Trophoblast cell (in vitro differentiated cells and primary cell): ENCODE measurements around the gene NXPH3.

Source experiments
- DNase-seq, 2 donors: peaks; one replicate each; pipeline ENCODE4 v3.0.0-alpha.2; 2016
- H2AFZ ChIP-seq: 2 replicates; pipeline ENCODE4 v1.6.1; 2013; ENCODE audit warnings: low read length, moderate library complexity, mild to moderate bottlenecking; ENCODE audit not compliant: insufficient read depth, poor library complexity
- H2AK5ac ChIP-seq: 2 replicates; pipeline ENCODE4 v1.6.1; 2013; ENCODE audit warnings: mild to moderate bottlenecking, low read length
- H2BK120ac ChIP-seq: 2 replicates; pipeline ENCODE4 v1.6.1; 2013; ENCODE audit warnings: low read length, mild to moderate bottlenecking, moderate library complexity; ENCODE audit not compliant: insufficient read depth, poor library complexity
- H2BK12ac ChIP-seq: 2 replicates; pipeline ENCODE4 v1.6.1; 2013; ENCODE audit warnings: mild to moderate bottlenecking, low read length, moderate library complexity
- H2BK5ac ChIP-seq: 2 replicates; pipeline ENCODE4 v1.6.1; 2013; ENCODE audit warnings: low read length, low read depth, moderate library complexity, mild to moderate bottlenecking; ENCODE audit not compliant: poor library complexity
- H3K14ac ChIP-seq: 2 replicates; pipeline ENCODE4 v1.6.1; 2013; ENCODE audit warnings: mild to moderate bottlenecking, low read length
- H3K18ac ChIP-seq: 2 replicates; pipeline ENCODE4 v1.6.1; 2013; ENCODE audit warnings: mild to moderate bottlenecking, low read length
- H3K23ac ChIP-seq: 2 replicates; pipeline ENCODE4 v1.6.1; 2013; ENCODE audit warnings: low read length
- H3K27ac ChIP-seq: 2 replicates; pipeline ENCODE4 v1.5.1; 2013; ENCODE audit warnings: low read depth, mild to moderate bottlenecking, inconsistent platforms, low read length, moderate library complexity
- H3K27me3 ChIP-seq: 2 replicates; pipeline ENCODE4 v1.6.1; 2013; ENCODE audit warnings: inconsistent platforms, mild to moderate bottlenecking, low read length, moderate library complexity; ENCODE audit not compliant: insufficient read depth
- H3K36me3 ChIP-seq, 2 experiments: 1 replicate in 1 of 2; 2 replicates in 1 of 2; pipeline ENCODE4 v1.6.1; 2013; ENCODE audit warnings: low read length in 2 of 2, mild to moderate bottlenecking in 2 of 2, moderate library complexity in 1 of 2; ENCODE audit not compliant: insufficient read depth in 2 of 2, control insufficient read depth in 1 of 2
- H3K4ac ChIP-seq: 2 replicates; pipeline ENCODE4 v1.6.1; 2013; ENCODE audit warnings: low read depth, mild to moderate bottlenecking, low read length, moderate library complexity
- H3K4me1 ChIP-seq, 2 experiments: 1 replicate in 1 of 2; 2 replicates in 1 of 2; pipeline ENCODE4 v1.6.1; 2013; ENCODE audit warnings: low read length in 2 of 2, mild to moderate bottlenecking in 2 of 2, moderate library complexity in 1 of 2; ENCODE audit not compliant: insufficient read depth in 2 of 2, control insufficient read depth in 1 of 2
- H3K4me2 ChIP-seq: 2 replicates; pipeline ENCODE4 v1.6.1; 2013; ENCODE audit warnings: inconsistent platforms, mild to moderate bottlenecking, low read length, moderate library complexity
- H3K4me3 ChIP-seq: 2 replicates; pipeline ENCODE4 v1.5.1; 2013; ENCODE audit warnings: mild to moderate bottlenecking, low read depth, low read length, inconsistent platforms
- H3K79me1 ChIP-seq: one replicate; pipeline ENCODE4 v1.6.1; 2013; ENCODE audit warnings: low read length
- H3K79me2 ChIP-seq: 2 replicates; pipeline ENCODE4 v1.6.1; 2013; ENCODE audit warnings: low read length, mild to moderate bottlenecking; ENCODE audit not compliant: control insufficient read depth, insufficient read depth, poor library complexity
- H3K9ac ChIP-seq: 2 replicates; pipeline ENCODE4 v1.6.1; 2013; ENCODE audit warnings: mild to moderate bottlenecking, low read length
- H3K9me3 ChIP-seq: 2 replicates; pipeline ENCODE4 v1.6.1; 2013; ENCODE audit warnings: low read depth, mild to moderate bottlenecking, control low read depth, inconsistent platforms, low read length; ENCODE audit not compliant: insufficient read depth
- H4K12ac ChIP-seq: 2 replicates; pipeline ENCODE4 v1.6.1; 2013; ENCODE audit warnings: low read depth, mild to moderate bottlenecking, low read length, moderate library complexity
- H4K8ac ChIP-seq: 2 replicates; pipeline ENCODE4 v1.6.1; 2013; ENCODE audit warnings: low read depth, mild to moderate bottlenecking, low read length, moderate library complexity
- H4K91ac ChIP-seq: one replicate; pipeline ENCODE4 v1.6.1; 2013; ENCODE audit warnings: low read depth, mild to moderate bottlenecking, low read length, moderate library complexity
- WGBS: extraction: QIAGEN DNeasy Blood & Tissue Kit; methylation state at CpG from one replicate; pipeline ENCODE4 v1.1.7; 2013; ENCODE audit warnings: missing lambda C conversion rate; ENCODE audit not compliant: insufficient read length, insufficient coverage; ENCODE audit errors: extremely low coverage; 5-methylcytosine and 5-hydroxymethylcytosine counted together

The NXPH3 gene

GRCh38 chr17:49557312-49558024 is 18.2 kb upstream of the NXPH3 start:
- H3K23ac ChIP-seq: no peak overlapping the region
- H3K18ac ChIP-seq: no peak overlapping the region
- peaks cover 2 to 3% of the 10 kb centered on the region in 2 experiments for H3K4me1 ChIP-seq
- no peak overlapping the region for H3K27ac ChIP-seq
- no peaks in the 10 kb centered on the region for H3K79me1 ChIP-seq
- no peak overlapping the region for H2BK12ac ChIP-seq
- no peaks in the 10 kb centered on the region for H3K9me3 ChIP-seq
- H3K4me3 ChIP-seq: no peak overlapping the region
- no peak overlapping the region for H4K12ac ChIP-seq
- no peak overlapping the region for H3K4me2 ChIP-seq
- H3K14ac ChIP-seq: no peak overlapping the region
- no peak overlapping the region for H3K9ac ChIP-seq
- no peak overlapping the region for H2BK120ac ChIP-seq
- no peaks in the 10 kb centered on the region for H3K36me3 ChIP-seq
- no peak overlapping the region for H2AK5ac ChIP-seq
- no peak overlapping the region for H2AFZ ChIP-seq
- no CpG with 5 or more reads among the region's 9 CpGs for WGBS
- no peak overlapping the region for H4K91ac ChIP-seq
- H4K8ac ChIP-seq: no peak overlapping the region
- DNase-seq: peak; percentile 33 to 53
- no peaks in the 10 kb centered on the region for H3K79me2 ChIP-seq
- H3K27me3 ChIP-seq: no peaks in the 10 kb centered on the region
- no peak overlapping the region for H2BK5ac ChIP-seq
- H3K4ac ChIP-seq: no peak overlapping the region

GRCh38 chr17:49564638-49565037 is 11.0 kb upstream of the NXPH3 start:
- H4K91ac ChIP-seq: no peak overlapping the region
- no peak overlapping the region for H3K27ac ChIP-seq
- WGBS: no CpG with 5 or more reads among the region's 4 CpGs

GRCh38 chr17:49565948-49566491 is 9.7 kb upstream of the NXPH3 start:
- H3K4me2 ChIP-seq: no peak overlapping the region
- no peaks in the 10 kb centered on the region for H3K79me2 ChIP-seq
- no peak overlapping the region for H3K23ac ChIP-seq
- H3K18ac ChIP-seq: no peak overlapping the region
- H4K12ac ChIP-seq: no peak overlapping the region
- H3K14ac ChIP-seq: no peak overlapping the region
- H2AK5ac ChIP-seq: no peak overlapping the region
- no CpG with 5 or more reads among the region's 14 CpGs for WGBS
- peaks cover 2% of the 10 kb centered on the region for H3K79me1 ChIP-seq
- H3K27me3 ChIP-seq: no peaks in the 10 kb centered on the region
- H3K4me1 ChIP-seq: peaks cover 0 to 2% of the 10 kb centered on the region in 2 experiments
- H2AFZ ChIP-seq: no peak overlapping the region
- H4K91ac ChIP-seq: no peak overlapping the region
- no peak overlapping the region for H3K9ac ChIP-seq
- H3K4ac ChIP-seq: no peak overlapping the region
- H3K36me3 ChIP-seq: no peaks in the 10 kb centered on the region
- H2BK5ac ChIP-seq: no peak overlapping the region
- peaks cover 3% of the 10 kb centered on the region for H3K9me3 ChIP-seq
- no peak overlapping the region for H3K4me3 ChIP-seq
- H3K27ac ChIP-seq: no peak overlapping the region
- no peak overlapping the region for H4K8ac ChIP-seq
- no peak overlapping the region for H2BK12ac ChIP-seq
- H2BK120ac ChIP-seq: no peak overlapping the region
- DNase-seq: no peak

More at GRCh38 chr17:49564638-49565037, 11.0 kb upstream of the NXPH3 start:
- H4K12ac ChIP-seq: no peak overlapping the region
- no peak overlapping the region for H4K8ac ChIP-seq
- H3K4me2 ChIP-seq: no peak overlapping the region
- no peak overlapping the region for H3K23ac ChIP-seq
- H2BK12ac ChIP-seq: no peak overlapping the region
- no peak overlapping the region for H3K4ac ChIP-seq
- peaks cover 0 to 2% of the 10 kb centered on the region in 2 experiments for H3K4me1 ChIP-seq
- H3K79me1 ChIP-seq: peaks cover 1% of the 10 kb centered on the region
- H3K36me3 ChIP-seq: no peaks in the 10 kb centered on the region
- no peak overlapping the region for H3K9ac ChIP-seq
- no peak overlapping the region for H3K14ac ChIP-seq
- no peak overlapping the region for H2BK120ac ChIP-seq
- H2AFZ ChIP-seq: no peak overlapping the region
- H3K79me2 ChIP-seq: no peaks in the 10 kb centered on the region
- no peaks in the 10 kb centered on the region for H3K27me3 ChIP-seq
- no peak for DNase-seq
- H3K18ac ChIP-seq: no peak overlapping the region
- H2BK5ac ChIP-seq: no peak overlapping the region
- H3K9me3 ChIP-seq: peaks cover 3% of the 10 kb centered on the region
- H3K4me3 ChIP-seq: no peak overlapping the region
- no peak overlapping the region for H2AK5ac ChIP-seq

GRCh38 chr17:49566668-49567071 is 9.0 kb upstream of the NXPH3 start:
- Histone ChIP-seq H3K9me3 (peaks cover 3% of the 10 kb centered on the region), H2BK12ac (no peak overlapping the region), H3K79me1 (peaks cover 2% of the 10 kb centered on the region), H3K36me3 (no peaks in the 10 kb centered on the region), H3K4me3 (no peak overlapping the region), H2BK120ac (no peak overlapping the region), H3K4me1 (peaks cover 0 to 2% of the 10 kb centered on the region in 2 experiments), H4K12ac (no peak overlapping the region), H3K9ac (no peak overlapping the region), H3K18ac (no peak overlapping the region), H2AK5ac (no peak overlapping the region), H3K27me3 (no peaks in the 10 kb centered on the region), H3K4ac (no peak overlapping the region), H4K8ac (no peak overlapping the region), H4K91ac (no peak overlapping the region), H3K27ac (no peak overlapping the region), H2BK5ac (no peak overlapping the region), H3K4me2 (no peak overlapping the region), H3K79me2 (no peaks in the 10 kb centered on the region), H3K23ac (no peak overlapping the region), H3K14ac (no peak overlapping the region), H2AFZ (peak overlapping the region; percentile 45)
- no peak for DNase-seq
- no CpG with 5 or more reads among the region's 5 CpGs for whole genome bisulfite sequencing
